ENCODE measurements around the gene NRM.

The NRM gene

GRCh38 chr6:30686009-30686907 is 4.5 kb downstream of the NRM start, which contains the start of gene PPP1R18:
Gene PPP1R18 (minus strand): TSS chr6:30686645. CDS start chr6:30686018, 627 bp downstream.
- peak within 1 kb of the TSS; percentile 92 for H3K4me3 Mint-ChIP-seq
- H3K4me1 Mint-ChIP-seq: peaks cover 58% of the 10 kb centered on the region
- H3K27ac Mint-ChIP-seq: peak within 1 kb of the TSS; percentile 98
- DNase-seq (ENCODE audit: low spot score in 2 of 2) (peak; percentile 58 to 88), ATAC-seq (peak; percentile 59)
- no peaks in the 10 kb centered on the region for H3K9me3 Mint-ChIP-seq
- peaks cover 64% of the 10 kb centered on the region for H3K36me3 Mint-ChIP-seq

- H3K36me3 Mint-ChIP-seq: peaks cover 73% of the 10 kb centered on the region
- ATAC-seq: no peak
These were observed 5.4 kb downstream of the NRM start for GRCh38 chr6:30685157-30686008.

DNA sequence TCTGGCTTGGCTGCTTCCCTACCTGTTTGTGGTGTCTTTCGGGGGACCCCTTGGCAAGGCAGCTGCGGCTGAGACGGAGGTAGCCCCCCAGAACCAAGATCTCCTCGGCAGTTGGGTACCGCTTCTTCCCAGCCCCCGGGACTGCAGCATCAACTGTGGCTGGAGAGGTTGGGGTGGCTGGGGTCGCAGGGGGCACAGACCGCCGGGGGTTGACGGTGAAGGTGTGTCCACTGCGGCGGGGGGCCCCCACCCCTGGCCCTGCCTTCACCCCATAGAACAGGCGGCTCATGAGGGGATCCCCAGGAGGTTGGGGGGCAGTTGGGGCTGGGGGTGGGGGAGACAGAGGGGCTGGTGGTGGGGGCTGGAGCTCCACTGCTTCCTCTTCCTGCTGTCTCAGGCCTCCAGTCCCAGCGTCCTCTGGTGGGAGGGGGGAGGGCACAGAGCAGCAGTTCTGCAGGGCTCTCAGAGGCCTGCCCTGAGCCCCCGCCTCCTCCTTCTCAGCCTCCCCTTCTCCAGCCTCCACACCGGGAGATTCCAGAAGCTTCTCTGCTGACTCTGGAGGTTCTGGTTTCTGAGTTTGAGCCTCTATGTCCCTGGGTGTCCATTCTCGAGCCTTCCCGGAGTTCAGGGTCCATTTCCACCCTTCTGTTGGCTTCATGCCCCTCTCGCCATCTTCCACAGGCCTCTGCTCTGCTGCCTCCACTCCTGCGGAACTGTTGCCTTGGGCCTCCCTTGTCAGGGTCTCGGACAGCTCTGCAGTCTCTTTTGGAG is 6.2 kb downstream of the NRM start:
- ATAC-seq (no peak), DNase-seq (ENCODE audit: low spot score in 2 of 2) (peak in 1 of 2 donors; percentile 71)
- peaks cover 81% of the 10 kb centered on the region for H3K36me3 Mint-ChIP-seq
- H3K27ac Mint-ChIP-seq: peak overlapping the region; percentile 98
- H3K9me3 Mint-ChIP-seq: no peaks in the 10 kb centered on the region
- peak overlapping the region; percentile 92 for H3K4me3 Mint-ChIP-seq
- peaks cover 58% of the 10 kb centered on the region for H3K4me1 Mint-ChIP-seq

More at GRCh38 chr6:30685157-30686008, 5.4 kb downstream of the NRM start:
- Mint-ChIP-seq H3K4me1 (peaks cover 58% of the 10 kb centered on the region), H3K4me3 (peak overlapping the region; percentile 92), H3K27ac (peak overlapping the region; percentile 98), H3K9me3 (no peaks in the 10 kb centered on the region)
- no peak for DNase-seq (ENCODE audit: low spot score in 2 of 2)

GRCh38 chr6:30683980-30684338 is 6.8 kb downstream of the NRM start:
- no peak for ATAC-seq
- H3K9me3 Mint-ChIP-seq: no peaks in the 10 kb centered on the region
- peaks cover 58% of the 10 kb centered on the region for H3K4me1 Mint-ChIP-seq
- H3K4me3 Mint-ChIP-seq: peak overlapping the region; percentile 92
- no peak for DNase-seq (ENCODE audit: low spot score in 2 of 2)
- peaks cover 87% of the 10 kb centered on the region for H3K36me3 Mint-ChIP-seq
- peak overlapping the region; percentile 98 for H3K27ac Mint-ChIP-seq

- DNase-seq (ENCODE audit: low spot score in 2 of 2) (no peak), ATAC-seq (no peak)
- H3K9me3 Mint-ChIP-seq: no peaks in the 10 kb centered on the region
- H3K4me3 Mint-ChIP-seq: peak overlapping the region; percentile 92
- peaks cover 56% of the 10 kb centered on the region for H3K4me1 Mint-ChIP-seq
- peak overlapping the region; percentile 98 for H3K27ac Mint-ChIP-seq
- H3K36me3 Mint-ChIP-seq: peaks cover 93% of the 10 kb centered on the region
These were observed 7.4 kb downstream of the NRM start for GRCh38 chr6:30683183-30683979.

DNA sequence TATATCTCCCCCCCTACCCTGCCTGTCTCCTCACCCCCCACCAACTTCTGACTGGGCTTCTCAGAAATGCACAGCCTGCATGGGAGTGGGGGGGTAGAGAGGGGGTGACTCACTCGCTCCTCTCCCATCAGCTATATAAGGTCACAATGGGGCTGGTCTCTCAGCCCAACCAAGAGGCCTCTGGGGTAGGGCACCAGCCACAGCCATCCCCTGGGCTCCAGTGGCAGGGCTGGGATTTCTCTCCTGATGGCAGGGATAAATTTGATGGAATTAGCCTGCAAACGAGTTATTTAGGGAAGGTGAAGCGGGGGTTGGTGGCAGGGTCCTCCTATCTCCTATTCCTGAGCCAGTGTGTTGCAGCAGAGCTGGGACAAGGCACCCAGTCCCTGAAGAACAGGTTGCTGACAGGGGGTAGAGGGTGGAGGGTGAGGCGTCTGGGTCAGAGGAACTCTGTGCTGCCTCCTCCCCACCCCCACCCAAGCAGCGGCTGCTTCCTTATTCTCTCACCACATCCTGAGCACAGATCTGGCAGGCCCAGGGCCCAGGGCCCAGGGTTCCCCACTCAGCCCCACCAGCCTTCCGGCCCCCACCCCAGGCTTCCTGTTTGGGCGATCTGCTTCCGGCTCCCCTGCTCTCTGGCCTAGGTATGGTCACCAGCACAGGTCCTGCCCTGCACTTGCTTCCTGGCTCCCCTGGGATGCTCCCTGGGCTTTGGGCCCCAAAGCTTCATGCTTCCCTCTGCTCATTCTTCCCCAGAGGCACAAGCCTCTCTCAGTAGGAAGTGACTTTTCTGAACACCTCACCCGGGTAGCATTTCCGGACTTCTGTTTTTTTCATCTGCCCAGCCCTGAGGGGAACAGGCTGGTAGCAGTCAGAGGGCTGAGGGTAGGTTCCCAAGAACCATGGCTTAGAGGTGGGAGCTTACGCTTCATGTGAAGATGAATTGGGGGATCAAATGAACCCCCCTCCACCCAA is 8.4 kb downstream of the NRM start:
- no peaks in the 10 kb centered on the region for H3K9me3 Mint-ChIP-seq
- peak overlapping the region; percentile 92 for H3K4me3 Mint-ChIP-seq
- DNase-seq (ENCODE audit: low spot score in 2 of 2) (peak; percentile 65 to 91), ATAC-seq (peak; percentile 70)
- H3K36me3 Mint-ChIP-seq: peaks cover 100% of the 10 kb centered on the region
- peak overlapping the region; percentile 98 for H3K27ac Mint-ChIP-seq
- H3K4me1 Mint-ChIP-seq: peaks cover 47% of the 10 kb centered on the region

DNA sequence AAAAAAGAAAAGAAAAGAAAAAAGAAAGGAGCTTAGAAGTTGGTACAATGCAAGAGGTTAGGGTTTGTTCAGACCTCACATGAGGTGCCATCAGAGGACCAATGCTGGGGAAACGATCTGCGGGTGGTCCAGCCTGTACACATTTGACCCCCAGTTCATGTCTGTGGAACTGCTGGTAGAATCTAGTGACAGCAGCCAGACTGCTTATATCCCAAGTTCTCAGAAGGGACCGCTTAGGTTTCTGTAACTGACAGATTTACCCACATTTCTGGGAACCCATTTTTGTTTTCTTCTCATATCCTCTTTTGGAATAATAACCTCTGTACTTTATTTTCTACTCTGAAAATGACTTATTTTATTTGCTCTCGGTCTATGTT is 9.0 kb downstream of the NRM start:
- peaks cover 46% of the 10 kb centered on the region for H3K4me1 Mint-ChIP-seq
- no peak for ATAC-seq

DNA sequence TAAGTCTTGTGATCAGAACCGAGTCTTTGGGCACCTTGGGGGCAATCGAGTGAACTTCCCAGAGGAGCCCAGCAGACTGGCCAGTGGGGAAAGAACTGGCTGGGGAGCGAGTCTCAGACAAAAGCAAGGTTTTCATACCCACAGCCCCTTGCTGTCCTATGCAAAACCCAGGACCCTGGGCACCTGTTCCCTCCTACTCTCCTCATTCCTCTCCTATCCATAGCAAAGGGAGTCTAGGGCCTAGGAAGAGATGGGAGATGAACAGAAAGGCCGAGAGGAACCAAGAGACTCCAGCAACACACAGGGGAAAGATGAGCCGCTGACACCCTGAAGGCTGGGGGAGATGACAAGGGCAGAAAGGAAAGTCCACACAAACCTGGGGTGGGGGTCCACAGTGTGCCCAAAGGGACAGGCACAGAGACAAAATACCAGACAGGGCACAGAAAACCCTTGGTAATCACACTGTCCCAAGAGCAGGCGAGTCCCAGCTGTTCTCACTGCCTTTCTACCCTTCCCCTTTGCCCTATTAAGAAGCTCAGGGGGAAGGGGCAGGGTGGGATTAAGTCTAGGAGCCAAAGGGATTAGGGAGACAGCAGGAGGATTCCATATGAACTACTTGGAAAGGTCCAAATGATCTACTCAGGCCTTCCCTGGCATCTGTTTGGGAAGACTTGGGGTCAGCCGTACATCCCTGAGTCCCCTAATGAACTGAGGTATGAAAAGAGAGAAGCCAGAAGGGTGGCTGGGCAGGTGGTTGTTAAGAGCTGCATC is 10.8 kb downstream of the NRM start:
- peaks cover 100% of the 10 kb centered on the region for H3K36me3 Mint-ChIP-seq
- peak overlapping the region; percentile 98 for H3K27ac Mint-ChIP-seq
- H3K9me3 Mint-ChIP-seq: no peaks in the 10 kb centered on the region
- ATAC-seq (no peak), DNase-seq (ENCODE audit: low spot score in 2 of 2) (no peak)
- peak overlapping the region; percentile 92 for H3K4me3 Mint-ChIP-seq
- H3K4me1 Mint-ChIP-seq: peaks cover 55% of the 10 kb centered on the region

More for the DNA sequence above, 9.0 kb downstream of the NRM start:
- peaks cover 100% of the 10 kb centered on the region for H3K36me3 Mint-ChIP-seq
- no peak for DNase-seq (ENCODE audit: low spot score in 2 of 2)
- peak overlapping the region; percentile 92 for H3K4me3 Mint-ChIP-seq
- H3K9me3 Mint-ChIP-seq: no peaks in the 10 kb centered on the region
- peak overlapping the region; percentile 98 for H3K27ac Mint-ChIP-seq

DNA sequence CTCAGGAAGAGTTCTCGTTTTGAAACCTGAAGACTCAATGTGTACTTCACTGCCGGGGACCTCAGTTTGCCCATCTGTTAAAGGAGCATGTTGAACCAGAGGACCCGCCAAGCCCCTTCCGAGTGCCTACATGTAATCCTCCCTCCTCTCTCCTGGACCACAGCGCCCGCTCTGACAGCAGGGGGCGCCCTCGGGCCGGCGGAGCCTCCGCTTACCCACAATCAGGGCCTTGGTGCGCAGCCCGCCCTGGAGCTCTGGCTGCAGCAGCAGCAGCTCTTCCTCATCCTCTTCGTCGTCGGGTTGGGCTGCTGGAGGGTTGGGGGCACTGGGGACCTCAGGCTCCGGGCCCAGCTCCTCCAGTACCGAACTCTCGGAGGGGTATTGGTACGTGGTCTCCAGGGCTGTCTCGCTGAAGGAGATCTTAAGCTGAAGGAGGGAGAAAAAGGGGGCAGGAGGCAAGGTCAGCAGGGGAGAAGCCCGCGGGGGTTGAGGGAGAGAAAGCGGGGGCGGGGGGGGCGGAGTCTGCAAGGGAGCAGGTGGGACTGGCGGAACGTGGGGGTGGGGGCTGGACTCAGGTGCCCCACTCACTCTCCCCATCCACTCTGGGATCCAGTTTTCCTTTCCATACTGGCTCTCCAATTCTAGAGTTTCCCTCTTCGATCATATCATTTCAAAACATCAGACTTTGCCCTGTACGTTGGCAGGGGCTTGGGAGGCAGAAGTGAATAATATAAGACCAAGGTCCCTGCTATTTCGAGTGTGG is 11.6 kb downstream of the NRM start:
- peak; percentile 92 to 96 for DNase-seq (ENCODE audit: low spot score in 2 of 2)
- H3K9me3 Mint-ChIP-seq: no peaks in the 10 kb centered on the region
- peak overlapping the region; percentile 92 for H3K4me3 Mint-ChIP-seq
- peak; percentile 72 for ATAC-seq
- peaks cover 93% of the 10 kb centered on the region for H3K36me3 Mint-ChIP-seq
- peak overlapping the region; percentile 98 for H3K27ac Mint-ChIP-seq
- H3K4me1 Mint-ChIP-seq: peaks cover 55% of the 10 kb centered on the region

DNA sequence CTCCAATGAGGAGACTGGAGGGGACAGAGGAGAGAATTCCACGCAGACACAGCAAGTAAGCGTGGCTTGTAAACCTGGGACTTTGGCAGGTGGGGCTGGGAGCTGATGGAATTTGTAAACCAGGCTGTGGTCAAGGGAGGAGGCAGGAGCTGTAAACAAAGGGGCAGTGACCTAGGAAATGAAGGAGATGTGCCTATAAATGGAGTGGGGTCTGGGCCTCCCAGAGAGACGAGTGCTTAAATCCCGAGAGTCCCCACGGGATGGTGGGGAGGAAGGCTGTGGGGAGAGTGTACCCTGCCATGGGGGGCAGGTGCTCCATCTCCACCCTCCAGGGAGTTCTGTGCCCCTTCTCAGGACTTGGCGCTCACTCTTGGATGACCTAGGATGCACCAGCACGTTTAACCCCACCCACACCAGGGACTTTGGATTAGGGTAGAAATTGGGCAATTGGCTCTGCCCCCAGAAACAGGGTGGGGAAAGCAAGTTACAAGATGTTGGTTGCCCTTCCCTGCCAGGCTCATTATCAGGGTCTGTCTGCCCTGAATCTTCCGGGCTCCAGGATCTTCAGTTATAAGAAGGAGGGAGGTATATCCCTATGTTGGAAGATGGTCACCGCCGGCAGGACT is 14.0 kb downstream of the NRM start:
- Mint-ChIP-seq H3K4me1 (peaks cover 49% of the 10 kb centered on the region), H3K36me3 (peaks cover 79% of the 10 kb centered on the region), H3K4me3 (no peak overlapping the region), H3K9me3 (no peaks in the 10 kb centered on the region), H3K27ac (peak overlapping the region; percentile 55)
- DNase-seq (ENCODE audit: low spot score in 2 of 2): no peak
- no peak for ATAC-seq

GRCh38 chr6:30672445-30673253 is 18.1 kb downstream of the NRM start, which contains the start of gene DHX16:
Gene DHX16 (minus strand): TSS chr6:30673006. CDS start chr6:30672841, 165 bp downstream.
- Mint-ChIP-seq H3K27ac (peak within 1 kb of the TSS; percentile 89), H3K36me3 (peaks cover 77% of the 10 kb centered on the region), H3K4me3 (peak within 1 kb of the TSS; percentile 85), H3K4me1 (peaks cover 33% of the 10 kb centered on the region), H3K9me3 (no peaks in the 10 kb centered on the region)
- ATAC-seq (peak; percentile 88), DNase-seq (ENCODE audit: low spot score in 2 of 2) (peak; percentile 81 to 96)

Measured in stimulated activated effector memory CD8-positive, alpha-beta T cell treated with anti-CD3 and anti-CD28 coated beads, Interleukin-12 subunit alpha, Interleukin-12 subunit beta, amount 100 ng/mL, for 72 hours (primary cell).